Measurements from ENCODE around the gene TNNC2.

GRCh38 chr20:45819466-45819865 is 7.6 kb downstream of the TNNC2 start:
- TF ChIP-seq POU2F2 (IDR thresholded peaks at IDR 0.05; ENCODE audit: low read depth, low read length): no peak
- TF ChIP-seq POLR2A (IDR thresholded peaks at IDR 0.05; ENCODE audit: low read depth, low read length): no peak
- no peak for TF ChIP-seq POLR2AphosphoS5 (IDR thresholded peaks at IDR 0.05; ENCODE audit: low read depth, low read length)
- no peak for TF ChIP-seq TAF1 (IDR thresholded peaks at IDR 0.05; ENCODE audit: low read depth, low read length)

Measured in GM12891 (cell line).